PC-9 (cell line): Measurements from ENCODE around the gene MAST4.

ENCODE experiments used
- CTCF ChIP-seq: fragments of 200-600 bp; sonication (generic); conservative IDR thresholded peaks from 2 replicates; pipeline ENCODE4 v1.6.1; 2017; ENCODE audit warnings: mixed run types, antibody characterized with exemption, mild to moderate bottlenecking, moderate library complexity
- EZH2 ChIP-seq: fragments of 200-600 bp; sonication (generic); IDR thresholded peaks from 2 replicates; pipeline ENCODE4 v1.8.0; 2017; ENCODE audit warnings: antibody characterized with exemption, low read depth

GRCh38 chr5:66872736-66873331 is 276.6 kb downstream of the MAST4 start:
- TF ChIP-seq CTCF (no peak), EZH2 (no peak)
